Fibroblast of lung (primary cell): ENCODE data around the gene CLK4. TPM values are rescaled to one million over a fixed set of nuclear protein-coding genes. Genes with fewer than 3 reads are reported as not detected.
"Not testable (repeated sequence)": the region's sequence is repeated elsewhere in the genome, so short reads cannot be mapped to it uniquely, and the experiment has no call there.

Source experiments
- DNase-seq, 2 donors: peaks; one replicate each; pipeline versions ENCODE4 v3.0.0 to v3.0.0-alpha.2; 2010; ENCODE audit warnings: low read depth in 2 of 2
- H2AFZ ChIP-seq: 2 replicates; pipeline ENCODE4 v1.5.1; 2012; ENCODE audit warnings: low read length, control low read depth, inconsistent platforms
- H3K27ac ChIP-seq: 2 replicates; pipeline ENCODE4 v1.5.1; 2011; ENCODE audit warnings: low read length, control low read depth; ENCODE audit not compliant: insufficient read depth
- H3K27me3 ChIP-seq: 2 replicates; pipeline ENCODE4 v1.5.1; 2011; ENCODE audit warnings: mild to moderate bottlenecking, low read length; ENCODE audit not compliant: control insufficient read depth, insufficient read depth
- H3K36me3 ChIP-seq: 2 replicates; pipeline ENCODE4 v1.5.1; 2011; ENCODE audit warnings: low read length; ENCODE audit not compliant: control insufficient read depth, insufficient read depth
- H3K4me1 ChIP-seq: 2 replicates; pipeline ENCODE4 v1.5.1; 2011; ENCODE audit warnings: low read length; ENCODE audit not compliant: control insufficient read depth, insufficient read depth; ENCODE audit errors: extremely low read depth
- H3K4me2 ChIP-seq: 2 replicates; pipeline ENCODE4 v1.5.1; 2011; ENCODE audit warnings: low read length, control low read depth; ENCODE audit not compliant: insufficient read depth; ENCODE audit errors: extremely low read depth
- H3K4me3 ChIP-seq, 4 experiments: fragments of 200-600 bp in 1 of 4; sonication (generic) in 1 of 4; replicated peaks in 1 of 4; 2 replicates each; pipeline ENCODE4 v1.5.1; 2011 to 2016; ENCODE audit warnings: low read length in 4 of 4, low read depth in 3 of 4, mild to moderate bottlenecking in 3 of 4, control low read depth in 2 of 4, inconsistent platforms in 1 of 4, mixed read lengths in 1 of 4; ENCODE audit not compliant: insufficient read depth in 1 of 4; ENCODE audit errors: control extremely low read depth in 1 of 4
- H3K79me2 ChIP-seq: 2 replicates; pipeline ENCODE4 v1.5.1; 2012; ENCODE audit warnings: mild to moderate bottlenecking, low read length, inconsistent platforms; ENCODE audit not compliant: control insufficient read depth, insufficient read depth
- H3K9ac ChIP-seq: 2 replicates; pipeline ENCODE4 v1.5.1; 2011; ENCODE audit warnings: mild to moderate bottlenecking, low read length, control low read depth; ENCODE audit not compliant: insufficient read depth
- H3K9me3 ChIP-seq: 2 replicates; pipeline ENCODE4 v1.5.1; 2012; ENCODE audit warnings: low read depth, low read length; ENCODE audit not compliant: control insufficient read depth, insufficient read depth
- H4K20me1 ChIP-seq: 2 replicates; pipeline ENCODE4 v1.5.1; 2011; ENCODE audit warnings: low read length; ENCODE audit not compliant: control insufficient read depth, insufficient read depth; ENCODE audit errors: extremely low read depth
- CTCF ChIP-seq, 2 donors: IDR thresholded peaks in 1 of 2; conservative IDR thresholded peaks in 1 of 2; 1 replicate in 1 of 2; 2 replicates in 1 of 2; pipeline ENCODE4 v1.5.1; 2011 to 2012; ENCODE audit warnings: low read length in 2 of 2, control low read depth in 1 of 2, inconsistent platforms in 1 of 2, low read depth in 1 of 2, mild to moderate bottlenecking in 1 of 2
- EZH2 ChIP-seq: IDR thresholded peaks from 2 replicates; pipeline ENCODE4 v1.5.1; 2012; ENCODE audit warnings: low read length, control low read depth, mild to moderate bottlenecking; ENCODE audit errors: missing control alignments
- polyA plus RNA-seq, 2 donors: library from polyadenylated mRNA; depleted of rRNA in 1 of 2; stranded (reverse) in 1 of 2; unstranded in 1 of 2; fragments of >200 nt; gene quantifications; 2 replicates each; pipeline ENCODE4 v1.2.1, GENCODE V29; 2011 to 2012; ENCODE audit warnings: missing spikeins in 1 of 2
- total RNA-seq: library from RNA; depleted of rRNA; stranded (reverse); fragments of >200 nt; gene quantifications from 2 replicates; pipeline ENCODE4 v1.2.1, GENCODE V29; 2014

CLK4 gene
- total and polyA plus RNA-seq, 2 donors (not counting 1 experiment from before 2014, with no cell fraction given): 20.7 to 27.9 TPM

GRCh38 chr5:178586396-178586795, 40.5 kb downstream of the CLK4 start:
- Histone ChIP-seq H3K4me2 (no peak overlapping the region), H3K4me1 (no peaks in the 10 kb centered on the region), H4K20me1 (no peaks in the 10 kb centered on the region), H3K79me2 (no peaks in the 10 kb centered on the region), H3K27me3 (peaks cover 8% of the 10 kb centered on the region), H3K27ac (no peak overlapping the region), H3K9me3 (peaks cover 3% of the 10 kb centered on the region), H3K4me3 (no peak overlapping the region), H3K9ac (no peak overlapping the region), H2AFZ (no peak overlapping the region), H3K36me3 (no peaks in the 10 kb centered on the region)
- no peak for TF ChIP-seq CTCF (conservative IDR thresholded peaks at IDR 0.05 in 1 of 2, IDR thresholded peaks at IDR 0.05 in 1 of 2; ENCODE audit: low read depth in 1 of 2, low read length in 2 of 2)
- DNase-seq: no peak

GRCh38 chr5:178585421-178585820, 41.4 kb downstream of the CLK4 start:
- DNase-seq: peak in 1 of 2 donors; percentile 8
- H3K27ac ChIP-seq, H3K9me3 ChIP-seq, H3K4me2 ChIP-seq, H2AFZ ChIP-seq, H3K27me3 ChIP-seq, H3K4me1 ChIP-seq, H4K20me1 ChIP-seq, H3K36me3 ChIP-seq, H3K79me2 ChIP-seq: not testable (repeated sequence)
- peak overlapping the region; percentile 37 for H3K9ac ChIP-seq
- H3K4me3 ChIP-seq: peak overlapping the region in 1 of 4 experiments; percentile 14

- Histone ChIP-seq H3K4me3 (no peak overlapping the region), H3K4me1 (no peaks in the 10 kb centered on the region), H3K36me3 (no peaks in the 10 kb centered on the region), H3K9me3 (peaks cover 3% of the 10 kb centered on the region), H3K4me2 (no peak overlapping the region), H2AFZ (no peak overlapping the region), H3K79me2 (no peaks in the 10 kb centered on the region), H4K20me1 (no peaks in the 10 kb centered on the region), H3K27ac (no peak overlapping the region), H3K27me3 (peaks cover 3% of the 10 kb centered on the region), H3K9ac (no peak overlapping the region)
- DNase-seq: no peak
- TF ChIP-seq EZH2 (no peak), CTCF (conservative IDR thresholded peaks at IDR 0.05 in 1 of 2, IDR thresholded peaks at IDR 0.05 in 1 of 2; ENCODE audit: low read depth in 1 of 2, low read length in 2 of 2) (no peak)
Observed at GRCh38 chr5:178583279-178583678, 43.6 kb downstream of the CLK4 start.

- Histone ChIP-seq H3K27me3 (peaks cover 3% of the 10 kb centered on the region), H3K27ac (no peak overlapping the region), H3K4me3 (no peak overlapping the region), H3K9ac (no peak overlapping the region), H3K4me2 (no peak overlapping the region), H2AFZ (no peak overlapping the region), H3K36me3 (no peaks in the 10 kb centered on the region), H3K79me2 (no peaks in the 10 kb centered on the region), H3K4me1 (no peaks in the 10 kb centered on the region), H4K20me1 (no peaks in the 10 kb centered on the region), H3K9me3 (peaks cover 3% of the 10 kb centered on the region)
- TF ChIP-seq CTCF (conservative IDR thresholded peaks at IDR 0.05 in 1 of 2, IDR thresholded peaks at IDR 0.05 in 1 of 2; ENCODE audit: low read depth in 1 of 2, low read length in 2 of 2) (no peak), EZH2 (no peak)
- DNase-seq: no peak
Observed at GRCh38 chr5:178582291-178582690, 44.6 kb downstream of the CLK4 start.
